GM12878 (cell line): ENCODE data around the gene FGFBP1. TPM values are rescaled to one million over a fixed set of nuclear protein-coding genes. Genes with fewer than 3 reads are reported as not detected.

ENCODE experiments used
- ATAC-seq: fragments of 200-7000 bp; cut with Tn5 transposase; 3 replicates; pipeline ENCODE4 v1.9.1; 2020; ENCODE audit warnings: mild to moderate bottlenecking, moderate library complexity
- BruUV-seq: library from RNA; stranded (reverse); fragments of 400-500 nt; replicated peaks from 2 replicates; lab custom pipeline; 2021; lab: Mats Ljungman, UMichigan
- CTCF ChIA-PET: fragments of 300-600 bp; sonication (Branson Sonifier 250); formaldehyde crosslinking; extraction: SDS; loops from one replicate; lab custom pipeline; 2021; ENCODE audit warnings: inconsistent platforms; lab: Yijun Ruan, JAX
- POLR2A ChIA-PET: fragments of 350-600 bp; formaldehyde crosslinking; extraction: SDS; loops from one replicate; lab custom pipeline; 2021; ENCODE audit warnings: inconsistent platforms; lab: Charles Lee
- RAD21 ChIA-PET: fragments of 300-600 bp; sonication (Branson Sonifier 250); formaldehyde crosslinking; loops from one replicate; lab custom pipeline; 2023; ENCODE audit warnings: antibody characterized with exemption; ENCODE audit not compliant: unreplicated experiment; lab: Charles Lee
- SMC1A ChIA-PET: fragments of 300-600 bp; sonication (Branson Sonifier 250); formaldehyde crosslinking; loops from one replicate; lab custom pipeline; 2023; ENCODE audit not compliant: unreplicated experiment, uncharacterized antibody; lab: Charles Lee
- DNase-seq: peaks from one replicate; pipeline ENCODE4 v3.0.0-alpha.2; 2011; ENCODE audit warnings: low read depth, low spot score
- FAIRE-seq: peaks from 3 replicates; lab custom pipeline; 2011; peaks lifted over from hg19 to GRCh38; lab: Jason Lieb, UNC
- H2AFZ ChIP-seq: 2 replicates; pipeline ENCODE4 v1.6.0; 2011; ENCODE audit warnings: low read depth, low read length, control low read depth; ENCODE audit not compliant: control insufficient read depth
- H3K27ac ChIP-seq: 2 replicates; pipeline ENCODE4 v1.5.1; 2011; ENCODE audit warnings: control low read depth; ENCODE audit not compliant: control insufficient read depth, insufficient read depth
- H3K27me3 ChIP-seq, 2 experiments: replicated peaks in 1 of 2; 2 replicates each; pipeline versions ENCODE4 v1.6.0 to v1.6.1; 2011; ENCODE audit warnings: low read length in 1 of 2; ENCODE audit not compliant: control insufficient read depth in 2 of 2, insufficient read depth in 2 of 2
- H3K36me3 ChIP-seq, 2 experiments: 2 replicates each; pipeline ENCODE4 v1.5.1; 2011; ENCODE audit warnings: low read length in 1 of 2; ENCODE audit not compliant: control insufficient read depth in 2 of 2, insufficient read depth in 2 of 2
- H3K4me1 ChIP-seq: 2 replicates; pipeline ENCODE4 v1.6.1; 2011; ENCODE audit warnings: mild to moderate bottlenecking, low read length, moderate library complexity, mixed read lengths; ENCODE audit not compliant: control insufficient read depth, insufficient read depth
- H3K4me2 ChIP-seq: 2 replicates; pipeline ENCODE4 v1.6.0; 2011; ENCODE audit warnings: control low read depth; ENCODE audit not compliant: control insufficient read depth, insufficient read depth
- H3K4me3 ChIP-seq: fragments of 200-600 bp; sonication (generic); 2 replicates; pipeline ENCODE4 v1.5.1; 2016
- H3K79me2 ChIP-seq: 2 replicates; pipeline ENCODE4 v1.6.0; 2011; ENCODE audit warnings: low read length; ENCODE audit not compliant: control insufficient read depth, insufficient read depth
- H3K9ac ChIP-seq: 2 replicates; pipeline ENCODE4 v1.8.0; 2011; ENCODE audit warnings: low read length, control low read depth, mixed read lengths; ENCODE audit not compliant: control insufficient read depth, insufficient read depth
- H3K9me3 ChIP-seq: replicated peaks from 3 replicates; pipeline ENCODE4 v1.5.1; 2011; ENCODE audit warnings: mild to moderate bottlenecking, low read length; ENCODE audit not compliant: control insufficient read depth, insufficient read depth
- H4K20me1 ChIP-seq: 2 replicates; pipeline ENCODE4 v1.6.0; 2011; ENCODE audit not compliant: control insufficient read depth, insufficient read depth
- CHD1 ChIP-seq: IDR thresholded peaks from 2 replicates; pipeline ENCODE4 v1.6.1; 2012; ENCODE audit warnings: low read depth, low read length, improper control_type of control experiment
- JUNB ChIP-seq: IDR thresholded peaks from 2 replicates; pipeline ENCODE4 v1.6.1; 2016; ENCODE audit warnings: antibody characterized with exemption, mild to moderate bottlenecking
- NBN ChIP-seq: fragments of 450-650 bp; IDR thresholded peaks from 2 replicates; pipeline ENCODE4 v1.6.1; 2016
- WGBS: methylation state at CpG from one replicate; pipeline ENCODE4 v1.1.6; 2016; ENCODE audit warnings: low lambda C conversion rate; ENCODE audit not compliant: insufficient replicate concordance, insufficient coverage; ENCODE audit errors: missing lambda C conversion rate; 5-methylcytosine and 5-hydroxymethylcytosine counted together
- in situ Hi-C: fragments of 300-500 bp; cut with MboI; formaldehyde crosslinking; loops from 9 replicates; pipeline ENCODE4 v1.14.3; 2018; ENCODE audit warnings: mixed read lengths
- intact Hi-C: fragments of 100-400 bp; cut with micrococcal nuclease; formaldehyde crosslinking; loops from one replicate; pipeline ENCODE4 v1.14.2; 2022; ENCODE audit not compliant: unreplicated experiment
- polyA plus RNA-seq, 11 experiments: library from polyadenylated mRNA; depleted of rRNA in 4 of 11; unstranded in 6 of 11; stranded (reverse) in 5 of 11; fragments of >200 nt; fragmentation: Nextera tagmentation in 4 of 11; fragmentation: Illumina TruSeq in 1 of 11; extraction: Ambion mirVana in 4 of 11; extraction: Trizol in 1 of 11; gene quantifications; 1 replicate in 1 of 11; 2 replicates in 10 of 11; pipeline versions ENCODE4 v1.2.1 to v1.2.3, GENCODE V29; 2011 to 2016; ENCODE audit warnings: inconsistent platforms in 2 of 11, missing spikeins in 2 of 11, low read depth in 1 of 11
- total RNA-seq, 4 experiments: library from RNA; depleted of rRNA in 3 of 4; stranded (reverse); fragments of >200 nt in 3 of 4; fragmentation: Illumina TruSeq in 1 of 4; extraction: Trizol in 1 of 4; gene quantifications; 2 replicates each; pipeline versions ENCODE4 v1.2.1 to v1.2.3, GENCODE V29; 2013 to 2021
- TF ChIP-seq, protein P1 (sequence below): fragments of 450-650 bp; IDR thresholded peaks from 2 replicates; pipeline ENCODE4 v1.6.1; 2018; ENCODE audit warnings: mild to moderate bottlenecking, low read depth, moderate library complexity; ENCODE audit not compliant: partially characterized antibody

The FGFBP1 gene
- total and polyA plus RNA-seq, 10 of the 15 experiments (the other 5 are each of a cell fraction or from before 2014, with no cell fraction given): 0.09 to 0.11 (median 0.09) TPM; not detected in 7

DNA sequence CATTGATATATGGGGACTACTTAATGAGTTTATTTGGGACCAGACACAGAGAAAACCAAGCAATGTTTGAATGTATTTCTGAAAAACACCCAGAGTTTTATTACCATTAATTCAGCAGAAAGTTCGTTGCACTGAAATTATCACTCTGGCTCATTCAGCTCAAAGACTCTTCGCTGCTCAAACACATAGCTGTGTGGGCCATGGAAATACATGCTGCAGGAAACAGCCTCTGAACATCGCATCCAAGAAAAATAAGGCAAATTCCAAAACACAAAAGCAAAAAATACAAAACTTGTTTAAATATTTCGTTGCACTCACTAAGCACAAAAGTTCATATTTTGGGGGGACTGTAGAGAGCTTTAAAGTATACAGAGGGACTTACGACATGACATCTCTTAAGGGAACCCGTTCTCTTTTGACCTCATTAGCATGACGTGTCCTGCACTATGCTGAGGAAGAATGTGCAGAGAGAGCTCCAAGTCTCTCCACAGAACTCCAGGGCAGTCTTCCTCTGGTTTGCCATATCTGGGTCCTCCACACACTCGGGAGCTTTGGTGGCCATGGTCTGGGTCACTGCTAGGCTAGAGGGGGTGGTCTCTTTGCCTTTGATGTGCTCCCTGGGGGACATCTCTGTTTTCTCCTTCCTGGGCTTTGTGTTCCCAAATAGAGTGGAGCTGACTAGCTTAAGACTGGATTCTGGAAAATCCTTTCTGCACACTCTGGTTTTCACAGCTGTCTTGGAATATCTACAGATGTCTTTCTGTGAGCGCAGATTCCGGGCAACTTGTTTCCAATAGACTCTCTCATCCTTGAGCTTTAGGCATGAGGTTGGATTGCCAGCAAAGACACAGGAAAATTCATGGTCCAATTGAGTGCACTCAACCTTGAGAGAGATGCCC, 2.8 kb downstream of the FGFBP1 start (continued):
- TF ChIP-seq CHD1: no peak

DNA sequence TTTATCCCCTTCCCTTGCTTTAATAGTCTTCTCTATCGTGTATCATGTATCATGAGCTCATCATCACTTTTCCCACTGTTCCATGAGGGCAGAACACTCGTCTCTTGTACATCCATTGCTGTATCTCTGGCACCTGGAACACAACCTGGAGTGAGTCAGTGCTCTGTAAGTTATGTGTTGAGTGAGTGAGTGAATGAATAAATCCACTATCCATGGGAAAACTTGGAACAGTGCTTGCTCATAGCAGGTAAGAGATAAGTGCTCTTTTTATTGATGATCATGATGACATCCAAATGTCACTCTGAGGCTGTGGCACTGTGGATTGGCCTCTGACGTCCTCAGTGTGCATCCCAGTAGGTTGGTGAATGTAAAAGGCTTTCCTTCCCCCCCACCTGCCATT, 4.3 kb downstream of the FGFBP1 start:
- no peak overlapping the region for H3K4me3 ChIP-seq
- no peaks in the 10 kb centered on the region for H3K36me3 ChIP-seq
- no peaks in the 10 kb centered on the region for H4K20me1 ChIP-seq
- BruUV-seq: no TSS peak
- H3K27ac ChIP-seq: no peak overlapping the region
- FAIRE-seq: no peak
- no peaks in the 10 kb centered on the region; the same call in 2 of the 3 replicates for H3K9me3 ChIP-seq
- ChIA-PET RAD21 (no interaction called here), CTCF (interaction anchor here (1.0 to 1.1 kb wide), 2 partner anchors 51 to 86 kb away, joined by 3 to 5 read pairs; no protein-coding TSS in a partner anchor), SMC1A (interaction anchor here (0.8 to 1.5 kb wide), 2 partner anchors 9 to 51 kb away, joined by 3 read pairs; no protein-coding TSS in a partner anchor), POLR2A (no interaction called here)
- WGBS: 0% methylated on average over 3 of the region's 3 CpGs
- no peak overlapping the region for H3K9ac ChIP-seq
- intact Hi-C loops (no loop called here), in situ Hi-C loops (no loop called here)
- no peak for ATAC-seq
- DNase-seq: no peak
- no peaks in the 10 kb centered on the region for H3K4me1 ChIP-seq
- TF ChIP-seq NBN (no peak), JUNB (no peak)
- TF ChIP-seq, protein P1, sequence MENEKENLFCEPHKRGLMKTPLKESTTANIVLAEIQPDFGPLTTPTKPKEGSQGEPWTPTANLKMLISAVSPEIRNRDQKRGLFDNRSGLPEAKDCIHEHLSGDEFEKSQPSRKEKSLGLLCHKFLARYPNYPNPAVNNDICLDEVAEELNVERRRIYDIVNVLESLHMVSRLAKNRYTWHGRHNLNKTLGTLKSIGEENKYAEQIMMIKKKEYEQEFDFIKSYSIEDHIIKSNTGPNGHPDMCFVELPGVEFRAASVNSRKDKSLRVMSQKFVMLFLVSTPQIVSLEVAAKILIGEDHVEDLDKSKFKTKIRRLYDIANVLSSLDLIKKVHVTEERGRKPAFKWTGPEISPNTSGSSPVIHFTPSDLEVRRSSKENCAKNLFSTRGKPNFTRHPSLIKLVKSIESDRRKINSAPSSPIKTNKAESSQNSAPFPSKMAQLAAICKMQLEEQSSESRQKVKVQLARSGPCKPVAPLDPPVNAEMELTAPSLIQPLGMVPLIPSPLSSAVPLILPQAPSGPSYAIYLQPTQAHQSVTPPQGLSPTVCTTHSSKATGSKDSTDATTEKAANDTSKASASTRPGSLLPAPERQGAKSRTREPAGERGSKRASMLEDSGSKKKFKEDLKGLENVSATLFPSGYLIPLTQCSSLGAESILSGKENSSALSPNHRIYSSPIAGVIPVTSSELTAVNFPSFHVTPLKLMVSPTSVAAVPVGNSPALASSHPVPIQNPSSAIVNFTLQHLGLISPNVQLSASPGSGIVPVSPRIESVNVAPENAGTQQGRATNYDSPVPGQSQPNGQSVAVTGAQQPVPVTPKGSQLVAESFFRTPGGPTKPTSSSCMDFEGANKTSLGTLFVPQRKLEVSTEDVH: no peak
- H3K79me2 ChIP-seq: no peaks in the 10 kb centered on the region
- no peaks in the 10 kb centered on the region; a peak in 1 of 4 replicates for H3K27me3 ChIP-seq
- H3K4me2 ChIP-seq: no peak overlapping the region
- no peak overlapping the region for H2AFZ ChIP-seq
